Stimulated activated CD8-positive, alpha-beta memory T cell treated with anti-CD3 and anti-CD28 coated beads, Interleukin-15, amount 100 ng/mL, for 24 hours (primary cell): ENCODE measurements around the gene BRPF1.
"Not testable (repeated sequence)": the region's sequence is repeated elsewhere in the genome, so short reads cannot be mapped to it uniquely, and the experiment has no call there.

Source experiments
- DNase-seq: peaks from one replicate; pipeline ENCODE4 v3.0.0-alpha.2; 2020; ENCODE audit warnings: low read depth

The BRPF1 gene

GRCh38 chr3:9769426-9770275 lies 38.1 kb downstream of the BRPF1 start, which contains the start of gene CAMK1:
Gene CAMK1, minus strand, starts transcription at chr3:9769947. Its CDS starts 2,198 bp downstream, at chr3:9767749.
- no peak for DNase-seq

GRCh38 chr3:9770276-9770812 lies 38.8 kb downstream of the BRPF1 start:
- no peak for DNase-seq

- DNase-seq = not testable (repeated sequence)
These were observed 39.5 kb downstream of the BRPF1 start for GRCh38 chr3:9771007-9771406.

- DNase-seq = no peak
These were observed 45.6 kb downstream of the BRPF1 start for GRCh38 chr3:9776896-9777693.

- DNase-seq = no peak
These were observed 46.1 kb downstream of the BRPF1 start for GRCh38 chr3:9777694-9778021.

- no peak for DNase-seq
These were observed 46.9 kb downstream of the BRPF1 start for GRCh38 chr3:9778143-9779074.

GRCh38 chr3:9779075-9779593 lies 47.6 kb downstream of the BRPF1 start:
- DNase-seq = no peak

GRCh38 chr3:9779721-9780457 lies 48.4 kb downstream of the BRPF1 start:
- DNase-seq = no peak

GRCh38 chr3:9780458-9780812 lies 48.9 kb downstream of the BRPF1 start:
- no peak for DNase-seq

- DNase-seq = no peak
These were observed 49.4 kb downstream of the BRPF1 start for GRCh38 chr3:9780910-9781309.

- DNase-seq = no peak
These were observed 50.0 kb downstream of the BRPF1 start for GRCh38 chr3:9781551-9781950.

- DNase-seq = no peak
These were observed 50.6 kb downstream of the BRPF1 start for GRCh38 chr3:9781978-9782603.

GRCh38 chr3:9782770-9783169 lies 51.2 kb downstream of the BRPF1 start:
- no peak for DNase-seq

- no peak for DNase-seq
These were observed 52.4 kb downstream of the BRPF1 start for GRCh38 chr3:9783954-9784353.

- DNase-seq = no peak
These were observed 53.4 kb downstream of the BRPF1 start for GRCh38 chr3:9784965-9785364.

GRCh38 chr3:9785602-9786001 lies 54.1 kb downstream of the BRPF1 start:
- DNase-seq = no peak

GRCh38 chr3:9786209-9786739 lies 54.7 kb downstream of the BRPF1 start:
- no peak for DNase-seq

- DNase-seq = no peak
These were observed 55.5 kb downstream of the BRPF1 start for GRCh38 chr3:9786825-9787669.

- DNase-seq = no peak
These were observed 56.2 kb downstream of the BRPF1 start for GRCh38 chr3:9787714-9788113.
